ENCODE data around the gene DHODH. TPM values are rescaled to one million over a fixed set of nuclear protein-coding genes. Genes with fewer than 3 reads are reported as not detected.

The DHODH gene
- total and polyA plus RNA-seq, 2 of the 4 experiments (the other 2 are of a cell fraction): 3.2 to 4.1 TPM

DNA sequence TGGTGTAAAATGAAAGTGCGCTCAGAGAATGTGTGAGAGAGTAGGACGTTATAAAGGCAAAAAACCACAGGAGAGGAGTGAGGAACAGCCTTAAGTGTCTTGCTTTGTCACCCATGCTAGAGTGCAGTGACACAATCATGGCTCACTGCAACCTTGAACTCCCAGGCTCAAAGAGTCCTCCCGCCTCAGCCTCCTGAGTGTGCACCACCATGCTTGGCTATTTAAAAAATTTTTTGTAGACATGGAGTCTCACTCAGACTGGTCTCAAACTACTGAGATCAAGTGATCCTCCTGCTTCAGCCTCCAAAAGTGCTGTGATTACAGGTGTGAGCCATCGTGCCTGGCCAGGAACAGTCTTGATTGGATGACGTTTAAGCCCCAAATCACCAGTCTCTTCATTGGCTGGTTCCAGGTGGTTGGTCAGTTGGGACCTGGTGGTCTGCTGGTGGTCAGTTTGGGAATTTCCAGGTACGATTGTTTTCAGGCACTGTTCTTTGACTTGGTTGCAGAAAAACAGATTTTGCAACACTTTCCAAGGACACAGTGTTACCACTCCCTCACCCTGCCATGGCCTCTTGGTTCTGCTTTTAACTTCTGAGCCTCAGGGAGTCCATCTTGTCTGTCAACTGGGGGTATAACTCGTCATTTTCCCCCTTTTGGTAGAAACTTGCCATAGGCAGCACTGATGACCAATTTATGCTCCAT, 21.2 kb downstream of the DHODH start:
- H2AFZ ChIP-seq (replicated peaks; ENCODE audit: low read length, poor library complexity): no peak overlapping the region
- no peaks in the 10 kb centered on the region for H3K4me1 ChIP-seq (ENCODE audit: control insufficient read depth, insufficient read depth, low read length)
- dilution Hi-C loops (cut with HindIII; ENCODE audit: low sequenced_read_pairs, unreplicated experiment): no loop called here
- no peak for ATAC-seq (ENCODE audit: low read depth)
- no peak overlapping the region for H3K4ac ChIP-seq (ENCODE audit: low read depth, low read length)
- H3K18ac ChIP-seq (ENCODE audit: low read depth, low read length): no peak overlapping the region
- H4K91ac ChIP-seq (ENCODE audit: insufficient read depth, low read depth, low read length): no peak overlapping the region
- in situ Hi-C loops (cut with MboI; ENCODE audit: low sequenced_read_pairs): no loop called here
- H2BK5ac ChIP-seq (ENCODE audit: low read depth, low read length, poor library complexity, severe bottlenecking): no peak overlapping the region
- no peak overlapping the region for H3K9ac ChIP-seq (ENCODE audit: low read depth, low read length)
- no peaks in the 10 kb centered on the region for H3K36me3 ChIP-seq (ENCODE audit: control insufficient read depth, insufficient read depth, low read length)
- CTCF ChIA-PET: no interaction called here
- no peak overlapping the region for H3K56ac ChIP-seq (ENCODE audit: extremely low read depth, insufficient read depth, low read length)
- H3K23ac ChIP-seq (ENCODE audit: low read depth, low read length): no peak overlapping the region
- H4K5ac ChIP-seq (ENCODE audit: low read depth, low read length): no peak overlapping the region
- H2BK120ac ChIP-seq (ENCODE audit: low read depth, low read length): no peak overlapping the region
- no peak overlapping the region for H2BK20ac ChIP-seq (ENCODE audit: low read depth, low read length)
- no peak overlapping the region for H4K8ac ChIP-seq (ENCODE audit: low read depth in 2 of 2, low read length in 2 of 2)
- no peak overlapping the region for H3K4me3 ChIP-seq (ENCODE audit: insufficient read depth, low read depth, low read length)
- DNase-seq: no peak
- H2BK15ac ChIP-seq (ENCODE audit: low read depth, low read length): no peak overlapping the region
- intact Hi-C loops (cut with micrococcal nuclease): loop anchor here (10.0 kb wide), 1 partner anchor 65 kb away; the partner anchor contains the start of genes DHX38 and TXNL4B
- no peak overlapping the region for H3K27ac ChIP-seq (ENCODE audit: insufficient read depth, low read length)
- no peaks in the 10 kb centered on the region for H3K9me3 ChIP-seq (ENCODE audit: control insufficient read depth, insufficient read depth, low read length)
- H3K79me1 ChIP-seq (ENCODE audit: low read depth in 1 of 2, low read length in 2 of 2): no peaks in the 10 kb centered on the region
- H3K9me1 ChIP-seq (ENCODE audit: insufficient read depth, low read length): 0 out of 2 replicates have a peak, but pooled peaks cover 3% of the 10 kb centered on the region
- H2AK5ac ChIP-seq (ENCODE audit: low read depth, low read length): no peak overlapping the region
- POLR2A ChIA-PET (ENCODE audit: unreplicated experiment): no interaction called here
- H3K4me2 ChIP-seq (ENCODE audit: low read depth, low read length): no peak overlapping the region
- no peaks in the 10 kb centered on the region for H4K20me1 ChIP-seq (ENCODE audit: insufficient read depth, low read length)
- no peak overlapping the region for H3K14ac ChIP-seq (replicated peaks; ENCODE audit: low read depth, low read length)
- TF ChIP-seq MAZ (IDR thresholded peaks at IDR 0.05; ENCODE audit: borderline replicate concordance, low read depth, low read length): no peak
- TF ChIP-seq, protein P1, sequence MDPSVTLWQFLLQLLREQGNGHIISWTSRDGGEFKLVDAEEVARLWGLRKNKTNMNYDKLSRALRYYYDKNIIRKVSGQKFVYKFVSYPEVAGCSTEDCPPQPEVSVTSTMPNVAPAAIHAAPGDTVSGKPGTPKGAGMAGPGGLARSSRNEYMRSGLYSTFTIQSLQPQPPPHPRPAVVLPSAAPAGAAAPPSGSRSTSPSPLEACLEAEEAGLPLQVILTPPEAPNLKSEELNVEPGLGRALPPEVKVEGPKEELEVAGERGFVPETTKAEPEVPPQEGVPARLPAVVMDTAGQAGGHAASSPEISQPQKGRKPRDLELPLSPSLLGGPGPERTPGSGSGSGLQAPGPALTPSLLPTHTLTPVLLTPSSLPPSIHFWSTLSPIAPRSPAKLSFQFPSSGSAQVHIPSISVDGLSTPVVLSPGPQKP (IDR thresholded peaks at IDR 0.05; ENCODE audit: borderline replicate concordance, low read depth, low read length): no peak
- TF ChIP-seq NFE2L2 (IDR thresholded peaks at IDR 0.05; ENCODE audit: low read depth, low read length): no peak
- no peak for TF ChIP-seq MAFK (IDR thresholded peaks at IDR 0.05; ENCODE audit: low read depth, low read length)
- TF ChIP-seq, protein P2, sequence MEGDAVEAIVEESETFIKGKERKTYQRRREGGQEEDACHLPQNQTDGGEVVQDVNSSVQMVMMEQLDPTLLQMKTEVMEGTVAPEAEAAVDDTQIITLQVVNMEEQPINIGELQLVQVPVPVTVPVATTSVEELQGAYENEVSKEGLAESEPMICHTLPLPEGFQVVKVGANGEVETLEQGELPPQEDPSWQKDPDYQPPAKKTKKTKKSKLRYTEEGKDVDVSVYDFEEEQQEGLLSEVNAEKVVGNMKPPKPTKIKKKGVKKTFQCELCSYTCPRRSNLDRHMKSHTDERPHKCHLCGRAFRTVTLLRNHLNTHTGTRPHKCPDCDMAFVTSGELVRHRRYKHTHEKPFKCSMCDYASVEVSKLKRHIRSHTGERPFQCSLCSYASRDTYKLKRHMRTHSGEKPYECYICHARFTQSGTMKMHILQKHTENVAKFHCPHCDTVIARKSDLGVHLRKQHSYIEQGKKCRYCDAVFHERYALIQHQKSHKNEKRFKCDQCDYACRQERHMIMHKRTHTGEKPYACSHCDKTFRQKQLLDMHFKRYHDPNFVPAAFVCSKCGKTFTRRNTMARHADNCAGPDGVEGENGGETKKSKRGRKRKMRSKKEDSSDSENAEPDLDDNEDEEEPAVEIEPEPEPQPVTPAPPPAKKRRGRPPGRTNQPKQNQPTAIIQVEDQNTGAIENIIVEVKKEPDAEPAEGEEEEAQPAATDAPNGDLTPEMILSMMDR (conservative IDR thresholded peaks at IDR 0.05; ENCODE audit: low read depth, low read length): no peak
- TF ChIP-seq, protein P3, sequence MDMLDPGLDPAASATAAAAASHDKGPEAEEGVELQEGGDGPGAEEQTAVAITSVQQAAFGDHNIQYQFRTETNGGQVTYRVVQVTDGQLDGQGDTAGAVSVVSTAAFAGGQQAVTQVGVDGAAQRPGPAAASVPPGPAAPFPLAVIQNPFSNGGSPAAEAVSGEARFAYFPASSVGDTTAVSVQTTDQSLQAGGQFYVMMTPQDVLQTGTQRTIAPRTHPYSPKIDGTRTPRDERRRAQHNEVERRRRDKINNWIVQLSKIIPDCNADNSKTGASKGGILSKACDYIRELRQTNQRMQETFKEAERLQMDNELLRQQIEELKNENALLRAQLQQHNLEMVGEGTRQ (IDR thresholded peaks at IDR 0.05; ENCODE audit: low read depth, low read length): no peak
- TF ChIP-seq SMC3 (IDR thresholded peaks at IDR 0.05; ENCODE audit: low read depth, low read length): no peak
- no peak for TF ChIP-seq CEBPB (IDR thresholded peaks at IDR 0.05; ENCODE audit: low read depth, low read length)
- no peak for TF ChIP-seq RAD21 (IDR thresholded peaks at IDR 0.05; ENCODE audit: low read length)
- no peak for TF ChIP-seq FOS (IDR thresholded peaks at IDR 0.05; ENCODE audit: low read depth, low read length)
- TF ChIP-seq RCOR1 (IDR thresholded peaks at IDR 0.05; ENCODE audit: insufficient replicate concordance, low read length): no peak
- no peak for TF ChIP-seq CHD1 (IDR thresholded peaks at IDR 0.05; ENCODE audit: low read depth, low read length)
- TF ChIP-seq POLR2A (IDR thresholded peaks at IDR 0.05; ENCODE audit: low read depth, low read length): no peak
- no peak for TF ChIP-seq RFX5 (IDR thresholded peaks at IDR 0.05; ENCODE audit: low read depth, low read length)
- TF ChIP-seq BHLHE40 (IDR thresholded peaks at IDR 0.05; ENCODE audit: low read depth, low read length): no peak
- TF ChIP-seq MXI1 (IDR thresholded peaks at IDR 0.05; ENCODE audit: borderline replicate concordance, low read depth, low read length): no peak
- BruUV-seq (replicated peaks): no TSS peak
- no peak overlapping the region for H2AK9ac ChIP-seq (replicated peaks; ENCODE audit: low read depth, low read length, poor library complexity)
- WGBS, 2 experiments (ENCODE audit: extremely low coverage in 2 of 2, insufficient read length in 1 of 2): 80% methylated on average over 1 of the region's 7 CpGs; no CpG with 5 or more reads in 1 of the 2 experiments
- no peaks in the 10 kb centered on the region for H3K27me3 ChIP-seq (ENCODE audit: control insufficient read depth, insufficient read depth, low read length)
